ENCODE measurements around the gene C19orf53.

GRCh38 chr19:13794757-13795589 is 20.7 kb downstream of the C19orf53 start, which contains the start of gene ZSWIM4:
- TF ChIP-seq, protein P1, sequence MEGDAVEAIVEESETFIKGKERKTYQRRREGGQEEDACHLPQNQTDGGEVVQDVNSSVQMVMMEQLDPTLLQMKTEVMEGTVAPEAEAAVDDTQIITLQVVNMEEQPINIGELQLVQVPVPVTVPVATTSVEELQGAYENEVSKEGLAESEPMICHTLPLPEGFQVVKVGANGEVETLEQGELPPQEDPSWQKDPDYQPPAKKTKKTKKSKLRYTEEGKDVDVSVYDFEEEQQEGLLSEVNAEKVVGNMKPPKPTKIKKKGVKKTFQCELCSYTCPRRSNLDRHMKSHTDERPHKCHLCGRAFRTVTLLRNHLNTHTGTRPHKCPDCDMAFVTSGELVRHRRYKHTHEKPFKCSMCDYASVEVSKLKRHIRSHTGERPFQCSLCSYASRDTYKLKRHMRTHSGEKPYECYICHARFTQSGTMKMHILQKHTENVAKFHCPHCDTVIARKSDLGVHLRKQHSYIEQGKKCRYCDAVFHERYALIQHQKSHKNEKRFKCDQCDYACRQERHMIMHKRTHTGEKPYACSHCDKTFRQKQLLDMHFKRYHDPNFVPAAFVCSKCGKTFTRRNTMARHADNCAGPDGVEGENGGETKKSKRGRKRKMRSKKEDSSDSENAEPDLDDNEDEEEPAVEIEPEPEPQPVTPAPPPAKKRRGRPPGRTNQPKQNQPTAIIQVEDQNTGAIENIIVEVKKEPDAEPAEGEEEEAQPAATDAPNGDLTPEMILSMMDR (IDR thresholded peaks at IDR 0.05): peak in 1 of 5 experiments; percentile 19
- TF ChIP-seq POLR2A (IDR thresholded peaks at IDR 0.05) (peak in 1 of 2 donors; percentile 61), EP300 (IDR thresholded peaks at IDR 0.05) (peak; percentile 46 to 76)
